Ectodermal cell (in vitro differentiated cells): Measurements from ENCODE around the gene MAMSTR. TPM values are rescaled to one million over a fixed set of nuclear protein-coding genes. Genes with fewer than 3 reads are reported as not detected.
"Not testable (repeated sequence)": the region's sequence is repeated elsewhere in the genome, so short reads cannot be mapped to it uniquely, and the experiment has no call there.

Experiments used
- H3K27ac ChIP-seq: 2 replicates; pipeline ENCODE4 v1.7.0; 2013; ENCODE audit warnings: mild to moderate bottlenecking, low read depth, low read length; ENCODE audit not compliant: insufficient read depth, poor library complexity, severe bottlenecking
- H3K27me3 ChIP-seq: 2 replicates; pipeline ENCODE4 v1.7.0; 2013; ENCODE audit warnings: mild to moderate bottlenecking, low read length; ENCODE audit not compliant: insufficient read depth, control insufficient read depth, poor library complexity, severe bottlenecking
- H3K36me3 ChIP-seq: one replicate; pipeline ENCODE4 v1.7.0; 2013; ENCODE audit warnings: low read length; ENCODE audit not compliant: control insufficient read depth, insufficient read depth
- H3K4me1 ChIP-seq: one replicate; pipeline ENCODE4 v1.7.0; 2013; ENCODE audit warnings: low read length; ENCODE audit not compliant: control insufficient read depth, insufficient read depth
- H3K4me3 ChIP-seq: 2 replicates; pipeline ENCODE4 v1.7.0; 2013; ENCODE audit warnings: low read depth, low read length, control low read depth; ENCODE audit not compliant: insufficient read depth
- H3K9me3 ChIP-seq: 2 replicates; pipeline ENCODE4 v1.7.0; 2013; ENCODE audit warnings: mild to moderate bottlenecking, low read length, moderate library complexity; ENCODE audit not compliant: control insufficient read depth
- WGBS, 2 experiments: methylation state at CpG; one replicate each; pipeline ENCODE4 v1.1.7; 2013; ENCODE audit warnings: missing lambda C conversion rate in 2 of 2; 5-methylcytosine and 5-hydroxymethylcytosine counted together
- polyA plus RNA-seq, 4 experiments: library from polyadenylated mRNA; stranded (reverse); fragments of 50-300 nt; gene quantifications; one replicate each; pipeline ENCODE4 v1.2.3, GENCODE V29; 2013

MAMSTR gene, protein sequence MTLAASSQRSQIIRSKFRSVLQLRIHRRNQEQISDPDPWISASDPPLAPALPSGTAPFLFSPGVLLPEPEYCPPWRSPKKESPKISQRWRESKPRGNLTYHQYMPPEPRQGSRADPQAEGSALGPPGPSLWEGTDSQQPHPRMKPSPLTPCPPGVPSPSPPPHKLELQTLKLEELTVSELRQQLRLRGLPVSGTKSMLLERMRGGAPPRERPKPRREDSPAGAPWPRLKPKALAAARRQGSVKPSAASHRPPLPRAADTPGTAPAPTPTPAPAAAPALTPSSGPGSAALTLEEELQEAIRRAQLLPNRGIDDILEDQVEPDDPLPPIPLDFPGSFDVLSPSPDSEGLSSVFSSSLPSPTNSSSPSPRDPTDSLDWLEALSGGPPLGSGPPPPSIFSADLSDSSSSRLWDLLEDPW
- 2.7 TPM for polyA plus RNA-seq (2013, experiment 1 of 4)
- polyA plus RNA-seq (2013, experiment 2 of 4): 2.3 TPM
- polyA plus RNA-seq (2013, experiment 3 of 4): 1.2 TPM
- 1.4 TPM for polyA plus RNA-seq (2013, experiment 4 of 4)

DNA sequence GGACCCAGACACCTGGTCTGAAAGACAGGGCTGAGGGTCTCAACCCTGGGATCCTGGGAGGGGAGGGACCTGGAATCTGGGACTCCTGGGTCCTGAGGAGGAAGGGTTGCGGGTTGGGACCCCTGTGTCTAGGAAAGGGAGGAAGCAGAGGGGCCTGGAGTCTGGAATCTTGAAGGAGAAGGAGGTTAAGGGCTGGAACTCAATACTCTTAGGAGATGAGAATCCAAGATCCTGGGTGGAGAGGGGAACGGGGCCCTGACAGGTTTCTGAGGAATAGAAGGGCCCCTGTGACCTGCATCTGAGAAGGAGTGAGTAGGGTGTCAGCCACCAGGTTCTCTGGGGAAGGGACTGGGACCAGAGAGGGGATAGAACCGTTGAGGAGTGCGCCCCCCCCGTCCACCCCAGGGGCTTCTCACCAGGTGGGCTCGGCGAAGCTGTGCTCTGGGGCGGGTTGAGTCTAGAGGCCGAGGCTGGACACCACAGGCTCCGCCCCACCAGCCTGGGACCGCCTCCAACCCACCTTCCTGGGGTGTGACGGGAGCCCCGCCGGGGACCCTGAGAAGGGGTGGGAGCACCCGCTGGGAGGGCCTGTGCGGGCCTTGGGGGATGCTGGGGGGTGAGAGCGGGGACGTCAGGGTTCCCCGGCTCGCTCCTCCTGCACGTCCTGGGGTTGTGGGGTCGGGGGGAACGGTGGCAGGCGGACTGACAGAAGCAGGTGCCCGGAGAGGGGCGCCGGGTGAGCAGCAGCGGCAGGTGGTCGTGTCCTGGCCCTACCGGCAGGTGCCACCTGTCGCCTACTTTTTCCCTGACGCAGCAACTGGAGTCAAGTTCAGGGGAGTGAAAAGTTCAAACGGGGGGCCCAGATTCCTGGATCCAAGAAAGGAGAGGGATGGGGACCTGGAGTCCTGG is at the start of gene MAMSTR:
MAMSTR (minus strand) TSS at position 463 of the 909 bp plus-strand sequence. CDS start 694 bp downstream, outside the sequence.
- WGBS, 2 experiments: 88 to 90% methylated on average over 33 of the region's 33 CpGs
- Histone ChIP-seq H3K4me1 (peaks cover 27% of the 10 kb centered on the region), H3K36me3 (no peaks in the 10 kb centered on the region), H3K4me3 (peak within 1 kb of the TSS; percentile 62), H3K27me3 (no peaks in the 10 kb centered on the region), H3K9me3 (no peaks in the 10 kb centered on the region), H3K27ac (no peak within 1 kb of the TSS)

GRCh38 chr19:48768994-48769713 is 49.6 kb upstream of the MAMSTR start:
- WGBS, 2 experiments: 92 to 93% methylated on average over 11 of the region's 11 CpGs
- Histone ChIP-seq H3K27me3 (no peaks in the 10 kb centered on the region), H3K36me3 (no peaks in the 10 kb centered on the region), H3K9me3 (no peaks in the 10 kb centered on the region), H3K4me1 (no peaks in the 10 kb centered on the region), H3K4me3 (no peak overlapping the region), H3K27ac (no peak overlapping the region)

DNA sequence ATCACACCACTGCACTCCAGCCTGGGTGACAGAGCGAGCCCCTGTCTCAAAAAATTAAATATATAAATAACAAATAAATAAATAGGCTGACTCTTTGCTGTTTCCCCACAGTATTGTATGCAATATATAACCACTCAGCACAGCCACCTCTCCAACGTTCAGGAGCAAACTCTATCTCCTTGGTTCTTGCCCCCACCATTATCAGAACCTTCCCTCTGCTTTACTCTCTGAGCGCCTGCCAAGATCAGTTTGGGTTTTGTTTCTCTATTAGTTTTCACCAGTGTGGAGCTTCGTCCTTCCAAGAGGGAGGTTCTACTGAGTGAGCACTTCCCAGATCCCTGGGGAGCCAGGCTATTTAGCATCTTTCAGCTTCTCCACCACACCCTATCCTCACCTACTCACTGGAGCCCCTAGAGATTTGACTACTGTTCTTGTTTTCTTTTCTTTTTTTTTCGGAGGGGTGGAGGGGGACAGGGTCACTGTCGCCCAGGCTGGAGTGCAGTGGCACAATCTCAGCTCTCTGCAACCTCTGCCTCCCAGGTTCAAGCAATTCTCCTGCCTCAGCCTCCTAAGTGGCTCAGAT is 48.7 kb upstream of the MAMSTR start:
- H3K27ac ChIP-seq, H3K36me3 ChIP-seq, H3K4me1 ChIP-seq, H3K4me3 ChIP-seq, H3K27me3 ChIP-seq, H3K9me3 ChIP-seq: not testable (repeated sequence)
- WGBS, 2 experiments: 46 to 60% methylated on average over 4 to 6 of the region's 6 CpGs

DNA sequence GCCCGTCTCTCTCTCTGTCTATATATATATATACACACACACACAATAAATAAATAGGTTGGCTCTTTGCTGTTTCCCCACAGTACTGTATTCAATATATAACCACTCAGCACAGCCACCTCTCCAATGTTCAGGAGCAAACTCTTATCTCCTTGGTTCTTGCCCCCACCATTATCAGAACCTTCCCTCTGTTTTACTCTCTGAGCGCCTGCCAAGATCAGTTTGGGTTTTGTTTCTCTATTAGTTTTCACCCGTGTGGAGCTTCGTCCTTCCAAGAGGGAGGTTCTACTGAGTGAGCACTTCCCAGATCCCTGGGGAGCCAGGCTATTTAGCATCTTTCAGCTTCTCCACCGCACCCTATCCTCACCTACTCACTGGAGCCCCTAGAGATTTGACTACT is 46.3 kb upstream of the MAMSTR start:
- 62% methylated on average over 4 of the region's 5 CpGs for WGBS, 2 experiments
- not testable (repeated sequence) for H3K27ac ChIP-seq, H3K4me1 ChIP-seq, H3K9me3 ChIP-seq, H3K27me3 ChIP-seq, H3K36me3 ChIP-seq, H3K4me3 ChIP-seq

- Histone ChIP-seq H3K27ac (no peak overlapping the region), H3K4me1 (no peaks in the 10 kb centered on the region), H3K27me3 (no peaks in the 10 kb centered on the region), H3K9me3 (no peaks in the 10 kb centered on the region), H3K4me3 (no peak overlapping the region), H3K36me3 (no peaks in the 10 kb centered on the region)
- 88 to 92% methylated on average over 16 of the region's 16 CpGs for whole genome bisulfite sequencing, 2 experiments
Measured at GRCh38 chr19:48760504-48761205, 41.1 kb upstream of the MAMSTR start.

DNA sequence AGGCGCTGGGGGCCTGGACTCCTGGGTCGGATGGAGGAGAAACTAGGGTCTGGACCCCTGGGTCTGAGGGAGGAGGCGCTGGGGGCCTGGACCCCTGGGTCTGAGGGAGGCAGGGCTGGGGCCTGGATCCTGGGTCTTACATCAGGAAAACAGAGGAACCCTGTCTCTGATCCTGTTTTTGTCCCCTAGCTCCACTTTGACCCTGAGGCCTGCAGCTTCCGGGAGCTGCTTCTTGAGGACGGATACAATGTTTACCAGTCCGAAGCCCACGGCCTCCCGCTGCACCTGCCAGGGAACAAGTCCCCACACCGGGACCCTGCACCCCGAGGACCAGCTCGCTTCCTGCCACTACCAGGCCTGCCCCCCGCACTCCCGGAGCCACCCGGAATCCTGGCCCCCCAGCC is 38.2 kb upstream of the MAMSTR start:
- 93 to 94% methylated on average over 14 of the region's 14 CpGs for WGBS, 2 experiments
- Histone ChIP-seq H3K4me1 (peaks cover 3% of the 10 kb centered on the region), H3K27me3 (peaks cover 14% of the 10 kb centered on the region), H3K9me3 (no peaks in the 10 kb centered on the region), H3K4me3 (no peak overlapping the region), H3K27ac (no peak overlapping the region), H3K36me3 (no peaks in the 10 kb centered on the region)

DNA sequence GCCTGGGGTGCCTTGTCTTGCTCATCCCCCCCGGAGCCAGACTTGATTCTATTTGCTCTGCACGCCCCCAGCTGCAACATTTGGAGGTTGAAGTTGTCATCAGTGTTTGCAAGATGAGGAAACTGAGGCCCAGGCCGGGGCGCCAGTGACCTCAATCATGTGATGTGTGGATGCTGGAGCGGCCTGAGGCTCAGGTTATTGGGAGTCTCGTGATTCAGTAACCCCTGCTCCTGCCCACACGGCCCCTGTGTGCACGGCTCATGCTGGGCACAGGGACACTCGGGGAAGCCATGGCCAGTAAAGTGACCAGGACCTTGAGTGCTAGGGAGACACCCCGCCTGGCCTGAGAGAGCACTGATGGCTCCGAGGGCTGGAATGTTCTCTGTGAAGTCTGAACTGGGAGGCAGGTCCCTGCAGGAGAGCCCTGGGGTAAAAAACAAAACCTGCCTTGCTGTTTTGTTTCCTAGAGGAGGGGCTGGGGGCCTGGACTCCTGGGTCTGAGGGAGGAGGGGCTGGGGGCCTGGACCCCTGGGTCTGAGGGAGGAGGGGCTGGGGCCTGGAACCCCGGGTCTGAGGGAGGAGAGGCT is 37.7 kb upstream of the MAMSTR start:
- no peaks in the 10 kb centered on the region for H3K9me3 ChIP-seq
- WGBS, 2 experiments: 89% methylated on average over 12 of the region's 12 CpGs

GRCh38 chr19:48756686-48757085 is 37.2 kb upstream of the MAMSTR start:
- WGBS, 2 experiments: 87 to 90% methylated on average over 9 of the region's 9 CpGs
- Histone ChIP-seq H3K36me3 (no peaks in the 10 kb centered on the region), H3K9me3 (no peaks in the 10 kb centered on the region), H3K4me3 (no peak overlapping the region), H3K27me3 (peaks cover 24% of the 10 kb centered on the region), H3K27ac (no peak overlapping the region), H3K4me1 (peaks cover 3% of the 10 kb centered on the region)

More for the DNA sequence above, 37.7 kb upstream of the MAMSTR start:
- no peak overlapping the region for H3K27ac ChIP-seq
- no peaks in the 10 kb centered on the region for H3K36me3 ChIP-seq
- peaks cover 3% of the 10 kb centered on the region for H3K4me1 ChIP-seq
- no peak overlapping the region for H3K4me3 ChIP-seq
- H3K27me3 ChIP-seq: peaks cover 19% of the 10 kb centered on the region

GRCh38 chr19:48756212-48756611 is 36.7 kb upstream of the MAMSTR start:
- Histone ChIP-seq H3K9me3 (no peaks in the 10 kb centered on the region), H3K27ac (no peak overlapping the region), H3K27me3 (peaks cover 25% of the 10 kb centered on the region), H3K36me3 (no peaks in the 10 kb centered on the region), H3K4me1 (peaks cover 3% of the 10 kb centered on the region), H3K4me3 (no peak overlapping the region)
- WGBS, 2 experiments: 92 to 95% methylated on average over 11 of the region's 11 CpGs
